NCI-H128 (cell line): Measurements from ENCODE around the gene MAG.

Experiments
- DNase-seq: peaks from one replicate; lab custom pipeline; 2025; ENCODE audit not compliant: unreplicated experiment; lab: John Stamatoyannopoulos, UW

MAG gene

DNA sequence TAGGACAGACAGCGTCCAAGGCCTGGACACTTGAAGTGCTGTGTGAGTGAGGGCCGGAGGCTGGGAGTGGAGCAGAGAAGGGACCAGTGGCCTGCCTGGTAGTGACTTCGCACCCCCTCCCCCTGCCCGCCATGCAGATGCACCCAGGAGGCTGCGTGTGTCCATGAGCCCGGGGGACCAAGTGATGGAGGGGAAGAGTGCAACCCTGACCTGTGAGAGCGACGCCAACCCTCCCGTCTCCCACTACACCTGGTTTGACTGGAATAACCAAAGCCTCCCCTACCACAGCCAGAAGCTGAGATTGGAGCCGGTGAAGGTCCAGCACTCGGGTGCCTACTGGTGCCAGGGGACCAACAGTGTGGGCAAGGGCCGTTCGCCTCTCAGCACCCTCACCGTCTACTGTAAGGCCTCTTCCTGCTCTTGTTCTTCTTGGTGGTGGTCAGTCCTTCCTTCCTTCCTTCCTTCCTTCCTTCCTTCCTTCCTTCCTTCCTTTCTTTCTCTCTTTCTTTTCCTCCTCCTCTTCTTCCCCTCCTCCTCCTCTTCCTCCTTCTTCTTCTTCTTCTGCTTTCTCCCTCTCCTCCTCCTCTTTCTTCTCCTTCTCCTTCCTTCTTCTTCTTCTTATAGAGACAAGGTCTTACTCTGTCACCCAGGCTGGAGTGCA, 49.7 kb downstream of the MAG start:
- no peak for DNase-seq

GRCh38 chr19:35342430-35342829, 50.5 kb downstream of the MAG start:
- no peak for DNase-seq

DNA sequence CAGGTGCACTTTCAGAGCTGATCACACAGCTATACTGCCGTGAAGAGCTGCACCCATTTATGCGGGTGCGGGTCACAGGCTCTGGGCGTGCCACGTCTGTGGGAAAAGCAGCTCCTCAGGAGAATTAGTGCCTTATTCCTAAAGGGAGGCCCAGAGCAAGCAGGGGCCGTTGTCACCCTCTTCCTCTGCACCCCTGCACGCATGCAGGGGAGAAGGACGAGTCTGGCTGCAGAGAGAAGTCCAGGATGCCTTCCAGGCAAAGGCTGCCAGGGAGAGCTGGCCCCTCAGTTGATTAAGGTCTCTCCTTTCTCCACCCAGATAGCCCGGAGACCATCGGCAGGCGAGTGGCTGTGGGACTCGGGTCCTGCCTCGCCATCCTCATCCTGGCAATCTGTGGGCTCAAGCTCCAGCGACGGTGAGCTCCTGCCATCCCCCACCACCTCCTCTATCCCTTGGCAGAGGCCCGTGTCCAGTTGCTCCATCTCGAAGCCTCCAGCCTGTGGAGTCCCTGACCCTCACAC, 52.6 kb downstream of the MAG start:
- DNase-seq = no peak

DNA sequence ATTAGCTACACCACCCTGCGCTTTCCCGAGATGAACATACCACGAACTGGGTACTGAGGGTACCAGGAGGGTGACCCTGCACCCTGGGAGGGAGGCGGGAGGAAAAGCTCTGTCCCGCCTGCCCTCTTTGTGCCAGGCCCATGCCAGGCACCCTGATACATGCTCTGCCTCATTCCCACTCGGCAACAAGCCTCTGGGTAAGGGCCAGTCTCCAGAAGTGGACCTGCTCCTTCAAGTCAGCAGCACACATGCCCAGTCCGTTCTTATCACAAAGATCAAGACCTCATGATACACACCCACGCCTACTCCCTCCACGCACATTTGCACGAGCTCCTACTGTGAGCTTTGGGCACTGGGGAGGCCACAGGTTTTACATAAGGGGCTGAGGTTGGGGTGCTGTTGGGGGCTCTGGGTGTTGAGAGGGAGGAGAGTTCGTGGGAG, 53.7 kb downstream of the MAG start:
- DNase-seq = no peak

DNA sequence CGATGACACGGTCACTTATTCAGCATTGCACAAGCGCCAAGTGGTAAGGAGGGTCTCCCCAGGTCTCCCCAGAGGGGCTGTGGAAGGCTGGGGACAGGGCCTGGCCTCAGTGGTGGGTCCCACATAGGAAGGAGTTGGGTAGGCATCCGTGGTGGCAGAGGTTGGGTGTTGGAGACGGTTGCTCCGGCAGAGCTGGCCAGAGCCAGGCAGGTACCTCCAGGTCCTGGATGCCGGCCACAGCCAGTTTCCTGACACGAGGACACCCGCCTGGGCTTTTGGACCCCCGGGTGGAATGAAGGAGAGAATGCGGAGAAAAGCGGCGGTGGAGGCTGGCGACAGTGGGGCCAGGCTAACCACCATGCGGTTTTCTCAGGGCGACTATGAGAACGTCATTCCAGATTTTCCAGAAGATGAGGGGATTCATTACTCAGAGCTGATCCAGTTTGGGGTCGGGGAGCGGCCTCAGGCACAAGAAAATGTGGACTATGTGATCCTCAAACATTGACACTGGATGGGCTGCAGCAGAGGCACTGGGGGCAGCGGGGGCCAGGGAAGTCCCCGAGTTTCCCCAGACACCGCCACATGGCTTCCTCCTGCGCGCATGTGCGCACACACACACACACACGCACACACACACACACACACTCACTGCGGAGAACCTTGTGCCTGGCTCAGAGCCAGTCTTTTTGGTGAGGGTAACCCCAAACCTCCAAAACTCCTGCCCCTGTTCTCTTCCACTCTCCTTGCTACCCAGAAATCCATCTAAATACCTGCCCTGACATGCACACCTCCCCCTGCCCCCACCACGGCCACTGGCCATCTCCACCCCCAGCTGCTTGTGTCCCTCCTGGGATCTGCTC, 54.5 kb downstream of the MAG start:
- DNase-seq = no peak

DNA sequence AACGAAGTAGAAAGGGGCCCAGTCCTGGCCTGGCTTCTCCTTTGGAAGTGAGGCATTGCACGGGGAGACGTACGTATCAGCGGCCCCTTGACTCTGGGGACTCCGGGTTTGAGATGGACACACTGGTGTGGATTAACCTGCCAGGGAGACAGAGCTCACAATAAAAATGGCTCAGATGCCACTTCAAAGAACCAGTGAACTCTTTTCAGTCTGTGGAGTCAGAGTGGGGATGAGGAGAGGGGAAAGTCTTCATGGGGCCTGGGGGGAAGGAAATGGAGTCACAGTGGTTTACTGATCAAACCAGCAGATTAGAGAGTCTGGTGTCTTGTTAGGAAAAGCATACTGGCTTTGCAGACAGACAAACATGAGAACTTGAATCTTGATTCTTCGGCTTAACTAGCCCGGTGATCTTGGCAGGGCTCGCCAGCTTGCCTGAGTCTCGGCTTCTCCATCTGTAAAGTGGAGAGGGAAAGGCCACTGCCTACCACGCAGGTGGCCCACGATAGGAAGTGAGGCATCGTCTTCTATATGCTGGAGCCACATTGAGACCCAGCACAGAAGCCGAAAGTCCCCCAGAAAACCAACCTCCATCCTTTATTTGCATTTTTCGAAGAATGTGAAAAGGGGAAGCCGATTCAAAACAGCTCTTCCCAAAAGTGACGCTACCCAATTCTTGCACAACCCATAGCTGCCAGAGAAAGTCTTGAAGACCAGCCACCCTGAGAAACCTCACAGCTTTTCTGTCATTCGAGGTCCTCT, 55.4 kb downstream of the MAG start, which contains the start of gene FFAR1:
Gene FFAR1, plus strand, starts transcription at position 732 of the 759 bp plus-strand sequence. CDS start 3,650 bp downstream, outside the sequence.
- DNase-seq = no peak

- DNase-seq = no peak
Measured at GRCh38 chr19:35347930-35348298, 56.0 kb downstream of the MAG start.

DNA sequence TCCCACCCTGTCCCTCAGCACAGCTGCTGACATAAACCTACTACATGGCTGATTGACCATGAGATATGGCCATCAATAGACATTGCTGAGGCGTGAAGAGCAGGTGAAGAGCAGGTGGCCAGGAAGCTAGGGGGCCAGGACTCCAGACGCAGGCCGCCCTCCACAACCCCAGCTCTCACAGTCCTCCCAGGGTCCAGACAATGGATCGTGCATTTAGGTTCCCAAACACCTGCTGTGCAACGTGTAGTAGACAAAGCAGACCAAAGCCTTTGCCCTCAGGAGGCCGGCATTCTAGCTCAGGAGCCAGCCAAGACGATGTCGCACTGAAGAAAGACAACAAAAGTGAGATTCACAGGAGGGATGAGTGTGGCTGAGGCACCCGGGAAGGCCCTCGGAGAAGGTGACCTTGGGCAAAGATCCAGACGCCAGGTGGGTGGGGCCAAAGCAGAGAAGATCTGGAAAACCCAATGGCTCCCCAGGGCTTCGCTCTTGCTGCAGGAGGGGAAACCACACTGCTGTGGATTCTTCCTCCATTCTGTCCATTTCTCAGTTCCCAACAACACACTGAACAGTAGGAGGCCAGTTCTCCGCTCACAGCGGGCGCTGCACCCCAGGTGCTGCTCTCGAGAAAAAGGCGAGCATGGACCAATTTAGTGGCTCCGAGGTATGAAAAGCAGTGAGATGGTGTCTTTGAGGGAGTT, 57.1 kb downstream of the MAG start:
- DNase-seq = no peak

GRCh38 chr19:35349614-35350521, 57.9 kb downstream of the MAG start:
- no peak for DNase-seq

DNA sequence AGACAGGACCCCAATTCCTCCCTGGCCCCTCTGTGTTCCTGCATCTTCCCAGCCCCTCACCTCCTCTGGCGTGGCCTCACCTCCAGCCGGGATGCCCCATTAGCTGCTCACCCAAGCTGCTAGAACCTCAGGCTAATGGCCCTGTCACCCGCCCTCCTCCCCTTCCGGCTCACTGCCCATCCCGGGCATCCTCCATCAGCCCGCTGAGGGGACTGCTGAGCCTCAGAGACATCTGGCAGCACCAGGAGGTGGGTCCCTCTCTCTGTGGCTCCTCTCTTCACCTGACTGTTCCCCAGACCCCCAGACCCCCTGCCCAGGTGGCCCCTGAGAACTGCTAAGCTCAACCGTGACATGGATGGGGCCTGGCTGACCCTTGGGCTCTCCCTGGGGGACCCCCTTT, 58.6 kb downstream of the MAG start:
- DNase-seq = no peak

DNA sequence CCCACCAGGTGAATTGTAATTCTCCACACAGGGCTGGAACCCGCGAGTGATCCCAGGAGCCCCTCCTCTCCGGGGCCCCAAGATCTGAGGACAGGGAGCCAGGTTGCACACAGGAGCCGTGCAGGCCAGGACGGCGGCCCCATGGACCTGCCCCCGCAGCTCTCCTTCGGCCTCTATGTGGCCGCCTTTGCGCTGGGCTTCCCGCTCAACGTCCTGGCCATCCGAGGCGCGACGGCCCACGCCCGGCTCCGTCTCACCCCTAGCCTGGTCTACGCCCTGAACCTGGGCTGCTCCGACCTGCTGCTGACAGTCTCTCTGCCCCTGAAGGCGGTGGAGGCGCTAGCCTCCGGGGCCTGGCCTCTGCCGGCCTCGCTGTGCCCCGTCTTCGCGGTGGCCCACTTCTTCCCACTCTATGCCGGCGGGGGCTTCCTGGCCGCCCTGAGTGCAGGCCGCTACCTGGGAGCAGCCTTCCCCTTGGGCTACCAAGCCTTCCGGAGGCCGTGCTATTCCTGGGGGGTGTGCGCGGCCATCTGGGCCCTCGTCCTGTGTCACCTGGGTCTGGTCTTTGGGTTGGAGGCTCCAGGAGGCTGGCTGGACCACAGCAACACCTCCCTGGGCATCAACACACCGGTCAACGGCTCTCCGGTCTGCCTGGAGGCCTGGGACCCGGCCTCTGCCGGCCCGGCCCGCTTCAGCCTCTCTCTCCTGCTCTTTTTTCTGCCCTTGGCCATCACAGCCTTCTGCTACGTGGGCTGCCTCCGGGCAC, 59.6 kb downstream of the MAG start:
- DNase-seq = no peak

GRCh38 chr19:35352177-35352447, 60.2 kb downstream of the MAG start:
- no peak for DNase-seq

DNA sequence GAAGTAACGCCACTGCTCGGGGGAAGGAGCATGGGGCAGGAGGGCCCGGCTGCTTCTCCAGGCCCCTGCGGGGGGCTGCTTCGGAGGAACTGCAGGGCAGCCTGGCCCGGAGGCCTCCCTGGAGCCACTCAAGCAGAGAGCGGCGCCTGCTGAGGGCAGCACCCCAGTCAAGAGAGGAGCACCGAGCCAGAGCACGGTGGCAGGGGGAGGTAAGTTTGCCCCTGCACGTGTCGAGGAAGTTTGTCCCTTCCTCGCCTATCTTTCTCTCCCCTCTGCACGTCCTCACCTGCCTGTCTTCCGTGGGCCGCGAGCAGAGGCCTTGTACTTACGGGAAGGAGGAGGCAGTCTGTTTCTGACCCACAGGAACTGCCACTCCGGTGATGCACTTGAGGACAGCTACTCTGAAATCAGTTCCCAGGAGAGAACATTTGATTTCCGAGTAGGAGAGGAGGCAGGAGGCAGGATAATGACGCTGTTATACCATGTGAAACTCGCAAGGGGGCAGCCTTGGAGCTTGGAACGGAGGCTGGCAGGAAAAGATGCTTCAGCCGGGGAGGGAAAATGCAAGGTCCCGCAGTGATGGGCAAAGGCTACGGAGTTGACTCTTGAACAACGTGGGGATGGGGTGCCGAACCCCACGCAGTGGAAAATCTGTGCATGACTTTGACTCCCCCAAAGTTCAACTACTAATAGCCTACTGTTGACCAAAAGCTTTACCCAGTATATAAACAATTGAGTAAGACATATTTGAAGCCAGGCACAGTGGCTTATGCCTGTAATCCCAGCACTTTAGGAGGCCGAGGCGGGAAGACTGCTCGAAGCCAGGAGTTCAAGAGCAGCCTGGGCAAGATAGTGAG, 60.7 kb downstream of the MAG start:
- no peak for DNase-seq

DNA sequence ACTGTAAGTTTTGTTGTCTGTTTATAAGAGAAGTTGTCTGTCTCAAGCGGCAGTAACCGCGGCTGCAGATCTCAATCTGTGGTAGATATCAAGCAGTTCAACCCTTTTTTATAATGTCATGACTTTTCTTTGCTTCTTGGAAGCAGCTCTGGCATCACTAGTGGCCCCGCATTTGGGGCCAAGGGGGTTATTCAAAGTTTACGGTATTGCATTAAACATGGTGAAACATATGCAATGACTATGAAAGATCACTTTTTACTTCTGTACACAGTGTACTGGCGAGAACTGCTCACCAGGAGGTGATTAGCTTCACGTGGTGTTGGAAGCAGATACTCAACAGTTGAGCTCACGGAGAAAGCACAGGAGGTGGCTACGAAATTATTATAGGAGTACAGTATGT, 61.7 kb downstream of the MAG start:
- no peak for DNase-seq

DNA sequence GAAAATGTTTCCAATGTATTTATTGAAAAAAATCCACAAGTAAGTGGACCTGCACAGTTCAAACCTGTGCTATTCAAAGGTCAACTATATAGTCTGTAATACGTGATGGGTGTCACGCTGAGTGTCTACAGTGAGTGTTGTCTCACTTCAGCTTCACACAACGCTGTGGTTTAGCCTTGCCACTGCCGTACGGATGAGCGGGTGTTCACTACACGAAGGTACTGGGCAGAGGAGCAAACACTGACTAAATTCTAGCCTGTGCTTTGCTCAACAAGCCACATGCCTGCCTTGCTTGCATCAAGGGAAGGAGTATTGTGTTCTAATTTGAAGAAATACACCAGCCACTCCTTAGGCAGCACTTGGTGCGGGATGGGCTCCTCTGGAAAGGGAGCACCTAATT, 62.9 kb downstream of the MAG start:
- DNase-seq = no peak

DNA sequence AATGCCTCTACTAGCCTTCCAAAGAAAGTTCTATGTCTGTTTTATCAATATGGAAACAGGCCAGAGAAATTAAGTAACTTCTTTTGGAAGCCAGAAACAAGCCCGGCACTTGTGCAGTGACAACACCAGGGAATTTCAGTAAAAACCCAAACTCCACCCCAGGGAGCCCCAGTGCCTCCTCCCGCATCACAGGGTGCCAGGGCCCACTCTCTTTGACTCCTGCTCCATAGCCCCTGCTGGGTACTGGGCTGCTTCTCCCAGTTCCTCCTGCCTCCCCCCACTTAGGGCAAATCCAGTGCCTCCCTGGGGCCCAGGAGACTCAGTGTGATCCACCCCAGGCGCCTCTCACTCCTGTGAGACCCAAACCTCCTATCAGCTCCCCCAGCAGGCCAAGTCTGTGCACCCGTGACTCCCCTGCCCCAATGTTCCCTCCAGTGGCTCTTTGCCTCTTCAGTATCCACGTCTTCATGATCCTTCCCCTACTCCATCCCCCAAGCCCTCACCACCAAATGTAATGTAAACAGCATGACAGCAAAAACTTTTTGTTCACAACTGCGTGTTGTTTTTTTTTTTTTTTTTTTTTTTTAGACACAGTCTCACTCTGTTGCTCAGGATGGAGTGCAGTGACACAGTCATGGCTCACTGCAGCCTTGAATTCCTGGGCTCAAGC, 64.0 kb downstream of the MAG start:
- DNase-seq = no peak

- DNase-seq = no peak
Measured at GRCh38 chr19:35357867-35358573, 66.1 kb downstream of the MAG start, which contains the start of gene FFAR3. FFAR3 (plus strand) TSS chr19:35358460; CDS start chr19:35358891, 431 bp downstream.
